H1 (cell line): ENCODE measurements around the gene USH2A. TPM values are rescaled to one million over a fixed set of nuclear protein-coding genes. Genes with fewer than 3 reads are reported as not detected.

Source experiments
- CBX5 ChIP-seq: fragments of 300-800, 300-1000 bp; sonication (generic); IDR thresholded peaks from 2 replicates; pipeline ENCODE4 v1.7.1; 2016; ENCODE audit warnings: antibody characterized with exemption, low read length, low read depth
- CREB1 ChIP-seq: IDR thresholded peaks from 2 replicates; pipeline ENCODE4 v1.6.1; 2012; ENCODE audit warnings: inconsistent platforms
- HDAC2 ChIP-seq, 2 experiments: fragments of 300-600 bp in 1 of 2; sonication (generic) in 1 of 2; IDR thresholded peaks; 2 replicates each; pipeline ENCODE4 v1.6.1; 2011 to 2012; ENCODE audit warnings: low read depth in 2 of 2, low read length in 2 of 2, mild to moderate bottlenecking in 2 of 2, moderate library complexity in 2 of 2, borderline replicate concordance in 1 of 2, inconsistent platforms in 1 of 2
- PHF8 ChIP-seq: fragments of 200-600 bp; sonication (generic); conservative IDR thresholded peaks from 2 replicates; pipeline ENCODE4 v1.7.1; 2012; ENCODE audit warnings: low read depth, mild to moderate bottlenecking, inconsistent platforms, low read length, moderate library complexity
- RFX5 ChIP-seq: IDR thresholded peaks from 2 replicates; pipeline ENCODE4 v1.6.1; 2011; ENCODE audit warnings: low read depth, low read length, improper control_type of control experiment, borderline replicate concordance
- SIRT6 ChIP-seq: IDR thresholded peaks from one replicate; pipeline ENCODE4 v1.7.1; 2012; ENCODE audit warnings: low read length, inconsistent platforms
- TAF1 ChIP-seq: IDR thresholded peaks from 2 replicates; pipeline ENCODE4 v1.6.1; 2011; ENCODE audit warnings: mild to moderate bottlenecking, low read depth, low read length
- polyA plus RNA-seq, 7 experiments: library from polyadenylated mRNA; depleted of rRNA in 3 of 7; stranded (reverse) in 5 of 7; unstranded in 2 of 7; fragments of >200 nt in 5 of 7; fragments of 200-250 nt in 2 of 7; gene quantifications; 1 replicate in 5 of 7; 2 replicates in 1 of 7; 4 replicates in 1 of 7; pipeline versions ENCODE4 v1.2.1 to v1.2.3, GENCODE V29; 2011 to 2013; ENCODE audit warnings: missing spikeins in 2 of 7, mixed read lengths in 2 of 7
- total RNA-seq: library from RNA; stranded (reverse); fragmentation: NEBNext Ultra II Directional; extraction: Animal tissue kit (Norgen Biotek cat#: 25700); gene quantifications from 2 replicates; pipeline ENCODE4 v1.2.1, GENCODE V29; 2021
- TF ChIP-seq, protein P1 (sequence below): fragments of 300-600 bp; sonication (generic); IDR thresholded peaks from 2 replicates; pipeline ENCODE4 v1.7.1; 2012; ENCODE audit warnings: low read length, moderate library complexity, mild to moderate bottlenecking, inconsistent platforms; ENCODE audit not compliant: insufficient replicate concordance

The USH2A gene
- total and polyA plus RNA-seq, 2 of the 8 experiments (the other 6 are each of a cell fraction or from before 2014, with no cell fraction given): 0.02 to 0.17 TPM

DNA sequence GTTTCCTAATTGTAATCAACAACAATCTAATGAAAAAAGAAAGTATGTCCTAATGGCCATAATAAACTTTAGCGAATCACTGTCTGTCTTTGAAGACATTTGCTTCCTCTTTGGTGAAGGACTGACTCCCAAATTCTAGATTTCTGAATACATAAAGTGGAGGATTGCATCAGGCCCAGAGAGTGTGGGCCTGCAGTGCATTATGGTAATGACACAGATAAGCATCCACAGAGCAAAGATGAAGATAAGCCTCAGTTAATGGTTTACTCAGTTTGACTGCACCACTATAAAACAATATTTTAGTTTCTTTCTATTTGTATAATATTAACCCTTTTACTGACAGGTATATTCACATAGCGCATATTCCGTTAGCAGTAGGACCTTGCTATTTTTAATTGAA, 490.7 kb downstream of the USH2A start (continued):
- TF ChIP-seq, protein P1, sequence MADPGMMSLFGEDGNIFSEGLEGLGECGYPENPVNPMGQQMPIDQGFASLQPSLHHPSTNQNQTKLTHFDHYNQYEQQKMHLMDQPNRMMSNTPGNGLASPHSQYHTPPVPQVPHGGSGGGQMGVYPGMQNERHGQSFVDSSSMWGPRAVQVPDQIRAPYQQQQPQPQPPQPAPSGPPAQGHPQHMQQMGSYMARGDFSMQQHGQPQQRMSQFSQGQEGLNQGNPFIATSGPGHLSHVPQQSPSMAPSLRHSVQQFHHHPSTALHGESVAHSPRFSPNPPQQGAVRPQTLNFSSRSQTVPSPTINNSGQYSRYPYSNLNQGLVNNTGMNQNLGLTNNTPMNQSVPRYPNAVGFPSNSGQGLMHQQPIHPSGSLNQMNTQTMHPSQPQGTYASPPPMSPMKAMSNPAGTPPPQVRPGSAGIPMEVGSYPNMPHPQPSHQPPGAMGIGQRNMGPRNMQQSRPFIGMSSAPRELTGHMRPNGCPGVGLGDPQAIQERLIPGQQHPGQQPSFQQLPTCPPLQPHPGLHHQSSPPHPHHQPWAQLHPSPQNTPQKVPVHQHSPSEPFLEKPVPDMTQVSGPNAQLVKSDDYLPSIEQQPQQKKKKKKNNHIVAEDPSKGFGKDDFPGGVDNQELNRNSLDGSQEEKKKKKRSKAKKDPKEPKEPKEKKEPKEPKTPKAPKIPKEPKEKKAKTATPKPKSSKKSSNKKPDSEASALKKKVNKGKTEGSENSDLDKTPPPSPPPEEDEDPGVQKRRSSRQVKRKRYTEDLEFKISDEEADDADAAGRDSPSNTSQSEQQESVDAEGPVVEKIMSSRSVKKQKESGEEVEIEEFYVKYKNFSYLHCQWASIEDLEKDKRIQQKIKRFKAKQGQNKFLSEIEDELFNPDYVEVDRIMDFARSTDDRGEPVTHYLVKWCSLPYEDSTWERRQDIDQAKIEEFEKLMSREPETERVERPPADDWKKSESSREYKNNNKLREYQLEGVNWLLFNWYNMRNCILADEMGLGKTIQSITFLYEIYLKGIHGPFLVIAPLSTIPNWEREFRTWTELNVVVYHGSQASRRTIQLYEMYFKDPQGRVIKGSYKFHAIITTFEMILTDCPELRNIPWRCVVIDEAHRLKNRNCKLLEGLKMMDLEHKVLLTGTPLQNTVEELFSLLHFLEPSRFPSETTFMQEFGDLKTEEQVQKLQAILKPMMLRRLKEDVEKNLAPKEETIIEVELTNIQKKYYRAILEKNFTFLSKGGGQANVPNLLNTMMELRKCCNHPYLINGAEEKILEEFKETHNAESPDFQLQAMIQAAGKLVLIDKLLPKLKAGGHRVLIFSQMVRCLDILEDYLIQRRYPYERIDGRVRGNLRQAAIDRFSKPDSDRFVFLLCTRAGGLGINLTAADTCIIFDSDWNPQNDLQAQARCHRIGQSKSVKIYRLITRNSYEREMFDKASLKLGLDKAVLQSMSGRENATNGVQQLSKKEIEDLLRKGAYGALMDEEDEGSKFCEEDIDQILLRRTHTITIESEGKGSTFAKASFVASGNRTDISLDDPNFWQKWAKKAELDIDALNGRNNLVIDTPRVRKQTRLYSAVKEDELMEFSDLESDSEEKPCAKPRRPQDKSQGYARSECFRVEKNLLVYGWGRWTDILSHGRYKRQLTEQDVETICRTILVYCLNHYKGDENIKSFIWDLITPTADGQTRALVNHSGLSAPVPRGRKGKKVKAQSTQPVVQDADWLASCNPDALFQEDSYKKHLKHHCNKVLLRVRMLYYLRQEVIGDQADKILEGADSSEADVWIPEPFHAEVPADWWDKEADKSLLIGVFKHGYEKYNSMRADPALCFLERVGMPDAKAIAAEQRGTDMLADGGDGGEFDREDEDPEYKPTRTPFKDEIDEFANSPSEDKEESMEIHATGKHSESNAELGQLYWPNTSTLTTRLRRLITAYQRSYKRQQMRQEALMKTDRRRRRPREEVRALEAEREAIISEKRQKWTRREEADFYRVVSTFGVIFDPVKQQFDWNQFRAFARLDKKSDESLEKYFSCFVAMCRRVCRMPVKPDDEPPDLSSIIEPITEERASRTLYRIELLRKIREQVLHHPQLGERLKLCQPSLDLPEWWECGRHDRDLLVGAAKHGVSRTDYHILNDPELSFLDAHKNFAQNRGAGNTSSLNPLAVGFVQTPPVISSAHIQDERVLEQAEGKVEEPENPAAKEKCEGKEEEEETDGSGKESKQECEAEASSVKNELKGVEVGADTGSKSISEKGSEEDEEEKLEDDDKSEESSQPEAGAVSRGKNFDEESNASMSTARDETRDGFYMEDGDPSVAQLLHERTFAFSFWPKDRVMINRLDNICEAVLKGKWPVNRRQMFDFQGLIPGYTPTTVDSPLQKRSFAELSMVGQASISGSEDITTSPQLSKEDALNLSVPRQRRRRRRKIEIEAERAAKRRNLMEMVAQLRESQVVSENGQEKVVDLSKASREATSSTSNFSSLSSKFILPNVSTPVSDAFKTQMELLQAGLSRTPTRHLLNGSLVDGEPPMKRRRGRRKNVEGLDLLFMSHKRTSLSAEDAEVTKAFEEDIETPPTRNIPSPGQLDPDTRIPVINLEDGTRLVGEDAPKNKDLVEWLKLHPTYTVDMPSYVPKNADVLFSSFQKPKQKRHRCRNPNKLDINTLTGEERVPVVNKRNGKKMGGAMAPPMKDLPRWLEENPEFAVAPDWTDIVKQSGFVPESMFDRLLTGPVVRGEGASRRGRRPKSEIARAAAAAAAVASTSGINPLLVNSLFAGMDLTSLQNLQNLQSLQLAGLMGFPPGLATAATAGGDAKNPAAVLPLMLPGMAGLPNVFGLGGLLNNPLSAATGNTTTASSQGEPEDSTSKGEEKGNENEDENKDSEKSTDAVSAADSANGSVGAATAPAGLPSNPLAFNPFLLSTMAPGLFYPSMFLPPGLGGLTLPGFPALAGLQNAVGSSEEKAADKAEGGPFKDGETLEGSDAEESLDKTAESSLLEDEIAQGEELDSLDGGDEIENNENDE: no peak
- TF ChIP-seq PHF8 (no peak), SIRT6 (no peak), TAF1 (no peak), CBX5 (no peak), RFX5 (no peak), CREB1 (no peak), HDAC2 (IDR thresholded peaks at IDR 0.05; ENCODE audit: borderline replicate concordance in 1 of 2, low read depth in 2 of 2, low read length in 2 of 2) (no peak)
- TF ChIP-seq, all 59 proteins: peak for 0
